GM12878 (cell line): Measurements from ENCODE around the gene TP63. TPM values are rescaled to one million over a fixed set of nuclear protein-coding genes. Genes with fewer than 3 reads are reported as not detected.

Experiments
- ATAC-seq: fragments of 200-7000 bp; cut with Tn5 transposase; 3 replicates; pipeline ENCODE4 v1.9.1; 2020; ENCODE audit warnings: mild to moderate bottlenecking, moderate library complexity
- BruUV-seq: library from RNA; stranded (reverse); fragments of 400-500 nt; replicated peaks from 2 replicates; lab custom pipeline; 2021; lab: Mats Ljungman, UMichigan
- CTCF ChIA-PET: fragments of 300-600 bp; sonication (Branson Sonifier 250); formaldehyde crosslinking; extraction: SDS; loops from one replicate; lab custom pipeline; 2021; ENCODE audit warnings: inconsistent platforms; lab: Yijun Ruan, JAX
- POLR2A ChIA-PET: fragments of 350-600 bp; formaldehyde crosslinking; extraction: SDS; loops from one replicate; lab custom pipeline; 2021; ENCODE audit warnings: inconsistent platforms; lab: Charles Lee
- RAD21 ChIA-PET: fragments of 300-600 bp; sonication (Branson Sonifier 250); formaldehyde crosslinking; loops from one replicate; lab custom pipeline; 2023; ENCODE audit warnings: antibody characterized with exemption; ENCODE audit not compliant: unreplicated experiment; lab: Charles Lee
- SMC1A ChIA-PET: fragments of 300-600 bp; sonication (Branson Sonifier 250); formaldehyde crosslinking; loops from one replicate; lab custom pipeline; 2023; ENCODE audit not compliant: unreplicated experiment, uncharacterized antibody; lab: Charles Lee
- DNase-seq: peaks from one replicate; pipeline ENCODE4 v3.0.0-alpha.2; 2011; ENCODE audit warnings: low read depth, low spot score
- FAIRE-seq: peaks from 3 replicates; lab custom pipeline; 2011; peaks lifted over from hg19 to GRCh38; lab: Jason Lieb, UNC
- H2AFZ ChIP-seq: 2 replicates; pipeline ENCODE4 v1.6.0; 2011; ENCODE audit warnings: low read depth, low read length, control low read depth; ENCODE audit not compliant: control insufficient read depth
- H3K27ac ChIP-seq: 2 replicates; pipeline ENCODE4 v1.5.1; 2011; ENCODE audit warnings: control low read depth; ENCODE audit not compliant: control insufficient read depth, insufficient read depth
- H3K27me3 ChIP-seq, 2 experiments: replicated peaks in 1 of 2; 2 replicates each; pipeline versions ENCODE4 v1.6.0 to v1.6.1; 2011; ENCODE audit warnings: low read length in 1 of 2; ENCODE audit not compliant: control insufficient read depth in 2 of 2, insufficient read depth in 2 of 2
- H3K36me3 ChIP-seq, 2 experiments: 2 replicates each; pipeline ENCODE4 v1.5.1; 2011; ENCODE audit warnings: low read length in 1 of 2; ENCODE audit not compliant: control insufficient read depth in 2 of 2, insufficient read depth in 2 of 2
- H3K4me1 ChIP-seq: 2 replicates; pipeline ENCODE4 v1.6.1; 2011; ENCODE audit warnings: mild to moderate bottlenecking, low read length, moderate library complexity, mixed read lengths; ENCODE audit not compliant: control insufficient read depth, insufficient read depth
- H3K4me2 ChIP-seq: 2 replicates; pipeline ENCODE4 v1.6.0; 2011; ENCODE audit warnings: control low read depth; ENCODE audit not compliant: control insufficient read depth, insufficient read depth
- H3K4me3 ChIP-seq: fragments of 200-600 bp; sonication (generic); 2 replicates; pipeline ENCODE4 v1.5.1; 2016
- H3K79me2 ChIP-seq: 2 replicates; pipeline ENCODE4 v1.6.0; 2011; ENCODE audit warnings: low read length; ENCODE audit not compliant: control insufficient read depth, insufficient read depth
- H3K9ac ChIP-seq: 2 replicates; pipeline ENCODE4 v1.8.0; 2011; ENCODE audit warnings: low read length, control low read depth, mixed read lengths; ENCODE audit not compliant: control insufficient read depth, insufficient read depth
- H3K9me3 ChIP-seq: replicated peaks from 3 replicates; pipeline ENCODE4 v1.5.1; 2011; ENCODE audit warnings: mild to moderate bottlenecking, low read length; ENCODE audit not compliant: control insufficient read depth, insufficient read depth
- H4K20me1 ChIP-seq: 2 replicates; pipeline ENCODE4 v1.6.0; 2011; ENCODE audit not compliant: control insufficient read depth, insufficient read depth
- BCL11A ChIP-seq: IDR thresholded peaks from 2 replicates; pipeline ENCODE4 v1.6.1; 2011; ENCODE audit warnings: low read depth, low read length
- CHD4 ChIP-seq: fragments of 200-600 bp; sonication (generic); IDR thresholded peaks from 2 replicates; pipeline ENCODE4 v1.6.1; 2016; ENCODE audit warnings: mild to moderate bottlenecking
- EED ChIP-seq: sonication (generic); IDR thresholded peaks from 2 replicates; pipeline ENCODE4 v1.6.1; 2016; ENCODE audit warnings: antibody characterized with exemption, low read depth
- ESRRA ChIP-seq: IDR thresholded peaks from 2 replicates; pipeline ENCODE4 v1.6.1; 2012; ENCODE audit warnings: mild to moderate bottlenecking, low read length, improper control_type of control experiment
- NFYA ChIP-seq: IDR thresholded peaks from 2 replicates; pipeline ENCODE4 v1.6.1; 2011; ENCODE audit warnings: low read depth, mild to moderate bottlenecking, low read length, improper control_type of control experiment, borderline replicate concordance
- PKNOX1 ChIP-seq: fragments of 450-650 bp; IDR thresholded peaks from 2 replicates; pipeline ENCODE4 v1.6.1; 2016; ENCODE audit warnings: mild to moderate bottlenecking
- POU2F2 ChIP-seq: IDR thresholded peaks from 3 replicates; pipeline ENCODE4 v1.6.1; 2011; ENCODE audit warnings: low read depth, mild to moderate bottlenecking, low read length, borderline replicate concordance
- RELA ChIP-seq: fragments of 450-650 bp; IDR thresholded peaks from 2 replicates; pipeline ENCODE4 v1.8.0; 2014; ENCODE audit warnings: borderline replicate concordance; ENCODE audit not compliant: partially characterized antibody
- RELB ChIP-seq: fragments of 450-650 bp; IDR thresholded peaks from 2 replicates; pipeline ENCODE4 v1.6.1; 2017; ENCODE audit warnings: low read depth, mild to moderate bottlenecking, moderate library complexity
- SUZ12 ChIP-seq: fragments of 200-600 bp; sonication (generic); IDR thresholded peaks from one replicate; pipeline ENCODE4 v1.6.1; 2018; ENCODE audit warnings: antibody characterized with exemption, mild to moderate bottlenecking; ENCODE audit not compliant: unreplicated experiment
- ZNF217 ChIP-seq: fragments of 450-650 bp; IDR thresholded peaks from 2 replicates; pipeline ENCODE4 v1.6.1; 2017; ENCODE audit warnings: antibody characterized with exemption, mild to moderate bottlenecking
- WGBS: methylation state at CpG from one replicate; pipeline ENCODE4 v1.1.6; 2016; ENCODE audit warnings: low lambda C conversion rate; ENCODE audit not compliant: insufficient replicate concordance, insufficient coverage; ENCODE audit errors: missing lambda C conversion rate; 5-methylcytosine and 5-hydroxymethylcytosine counted together
- in situ Hi-C: fragments of 300-500 bp; cut with MboI; formaldehyde crosslinking; loops from 9 replicates; pipeline ENCODE4 v1.14.3; 2018; ENCODE audit warnings: mixed read lengths
- intact Hi-C: fragments of 100-400 bp; cut with micrococcal nuclease; formaldehyde crosslinking; loops from one replicate; pipeline ENCODE4 v1.14.2; 2022; ENCODE audit not compliant: unreplicated experiment
- polyA plus RNA-seq, 11 experiments: library from polyadenylated mRNA; depleted of rRNA in 4 of 11; unstranded in 6 of 11; stranded (reverse) in 5 of 11; fragments of >200 nt; fragmentation: Nextera tagmentation in 4 of 11; fragmentation: Illumina TruSeq in 1 of 11; extraction: Ambion mirVana in 4 of 11; extraction: Trizol in 1 of 11; gene quantifications; 1 replicate in 1 of 11; 2 replicates in 10 of 11; pipeline versions ENCODE4 v1.2.1 to v1.2.3, GENCODE V29; 2011 to 2016; ENCODE audit warnings: inconsistent platforms in 2 of 11, missing spikeins in 2 of 11, low read depth in 1 of 11
- total RNA-seq, 4 experiments: library from RNA; depleted of rRNA in 3 of 4; stranded (reverse); fragments of >200 nt in 3 of 4; fragmentation: Illumina TruSeq in 1 of 4; extraction: Trizol in 1 of 4; gene quantifications; 2 replicates each; pipeline versions ENCODE4 v1.2.1 to v1.2.3, GENCODE V29; 2013 to 2021

The TP63 gene
- total and polyA plus RNA-seq, 10 of the 15 experiments (the other 5 are each of a cell fraction or from before 2014, with no cell fraction given) = 1.4 to 10.8 (median 6.2) TPM

GRCh38 chr3:189718215-189718614, 87.0 kb downstream of the TP63 start:
- H3K4me1 ChIP-seq = peaks cover 13% of the 10 kb centered on the region
- POLR2A ChIA-PET = no interaction called here
- no peaks in the 10 kb centered on the region for H3K9me3 ChIP-seq
- no TSS peak for BruUV-seq
- DNase-seq (no peak), ATAC-seq (no peak), FAIRE-seq (no peak)
- no peak overlapping the region for H3K4me2 ChIP-seq
- no peak overlapping the region for H3K4me3 ChIP-seq
- CTCF ChIA-PET = interaction anchor here (1.0 kb wide), 1 partner anchor 8 kb away, joined by 3 read pairs; no protein-coding TSS in a partner anchor
- in situ Hi-C loops = no loop called here
- SMC1A ChIA-PET = interaction anchor here (1.0 to 5.4 kb wide), 3 partner anchors 9 to 189 kb away, joined by 3 to 28 read pairs (median 6); no protein-coding TSS in a partner anchor
- RAD21 ChIA-PET = interaction anchor here (1.1 to 1.2 kb wide), 2 partner anchors 30 to 206 kb away, joined by 3 to 5 read pairs; no protein-coding TSS in a partner anchor
- TF ChIP-seq PKNOX1 (peak; percentile 73), EED (peak; percentile 27; the same call in 1 of the 2 replicates), BCL11A (no peak)
- no peaks in the 10 kb centered on the region for H4K20me1 ChIP-seq
- H2AFZ ChIP-seq = no peak overlapping the region
- intact Hi-C loops = no loop called here
- H3K36me3 ChIP-seq = no peaks in the 10 kb centered on the region
- H3K27ac ChIP-seq = no peak overlapping the region
- 52% methylated on average over 4 of the region's 4 CpGs for WGBS
- no peak overlapping the region for H3K9ac ChIP-seq
- no peaks in the 10 kb centered on the region for H3K27me3 ChIP-seq
- H3K79me2 ChIP-seq = no peaks in the 10 kb centered on the region

GRCh38 chr3:189720736-189721417, 89.7 kb downstream of the TP63 start:
- H2AFZ ChIP-seq = no peak overlapping the region
- WGBS = 80% methylated on average over 5 of the region's 5 CpGs
- in situ Hi-C loops (no loop called here), intact Hi-C loops (no loop called here)
- no peaks in the 10 kb centered on the region for H3K79me2 ChIP-seq
- no peak for ATAC-seq
- ChIA-PET SMC1A (interaction anchor here (0.7 to 5.4 kb wide), 3 partner anchors 12 to 45 kb away, joined by 3 to 28 read pairs (median 3); no protein-coding TSS in a partner anchor), POLR2A (interaction anchor here (0.7 kb wide), 1 partner anchor 412 kb away, joined by 3 read pairs; no protein-coding TSS in a partner anchor), CTCF (interaction anchor here (0.6 to 0.8 kb wide), 2 partner anchors 209 to 661 kb away, joined by 3 read pairs; no protein-coding TSS in a partner anchor), RAD21 (interaction anchor here (0.6 kb wide), 1 partner anchor 81 kb away, joined by 3 read pairs; no protein-coding TSS in a partner anchor)
- H3K27ac ChIP-seq = no peak overlapping the region
- no peaks in the 10 kb centered on the region for H3K9me3 ChIP-seq
- H3K4me1 ChIP-seq = no peaks in the 10 kb centered on the region
- H3K4me3 ChIP-seq = no peak overlapping the region
- FAIRE-seq = no peak
- H3K27me3 ChIP-seq = no peaks in the 10 kb centered on the region
- no peaks in the 10 kb centered on the region for H3K36me3 ChIP-seq
- H3K4me2 ChIP-seq = no peak overlapping the region
- DNase-seq = no peak
- H4K20me1 ChIP-seq = no peaks in the 10 kb centered on the region
- no TSS peak for BruUV-seq
- H3K9ac ChIP-seq = no peak overlapping the region
- TF ChIP-seq ZNF217 = no peak
- no peak for TF ChIP-seq RELB
- no peak for TF ChIP-seq SUZ12
- TF ChIP-seq NFYA = no peak
- TF ChIP-seq ESRRA = no peak
- no peak for TF ChIP-seq RELA
- TF ChIP-seq CHD4 = no peak
- no peak for TF ChIP-seq POU2F2
